DMS79 treated with DMSO at 0.1 percent for 48 hours (cell line): ENCODE results near the gene UNC79.

Experiments used
- DNase-seq: peaks from one replicate; lab custom pipeline; 2025; lab: John Stamatoyannopoulos, UW

UNC79 gene

GRCh38 chr14:93663317-93663716, 232.6 kb downstream of the UNC79 start:
- DNase-seq, result no peak

- no peak for DNase-seq
These were observed 234.4 kb downstream of the UNC79 start for GRCh38 chr14:93665169-93665568.

GRCh38 chr14:93669632-93670031, 238.9 kb downstream of the UNC79 start:
- no peak for DNase-seq

- DNase-seq, result no peak
These were observed 243.6 kb downstream of the UNC79 start for GRCh38 chr14:93674343-93674742.

GRCh38 chr14:93675651-93676050, 244.9 kb downstream of the UNC79 start:
- no peak for DNase-seq

GRCh38 chr14:93676416-93676958, 245.7 kb downstream of the UNC79 start:
- DNase-seq, result peak; percentile 69

GRCh38 chr14:93682459-93682858, 251.7 kb downstream of the UNC79 start:
- no peak for DNase-seq

- DNase-seq, result no peak
These were observed 252.5 kb downstream of the UNC79 start for GRCh38 chr14:93683226-93683625.

GRCh38 chr14:93685121-93685895, 254.6 kb downstream of the UNC79 start:
- DNase-seq, result no peak

GRCh38 chr14:93686268-93686667, 255.5 kb downstream of the UNC79 start:
- DNase-seq, result peak; percentile 27

- DNase-seq, result peak; percentile 57
These were observed 257.5 kb downstream of the UNC79 start for GRCh38 chr14:93688239-93688666.

GRCh38 chr14:93688820-93689219, 258.1 kb downstream of the UNC79 start:
- DNase-seq, result peak; percentile 62

- DNase-seq, result no peak
These were observed 259.4 kb downstream of the UNC79 start for GRCh38 chr14:93690146-93690545.

GRCh38 chr14:93691042-93691780, 260.5 kb downstream of the UNC79 start:
- DNase-seq, result no peak

GRCh38 chr14:93693914-93694313, 263.2 kb downstream of the UNC79 start:
- DNase-seq, result no peak

- no peak for DNase-seq
These were observed 270.2 kb downstream of the UNC79 start for GRCh38 chr14:93700928-93701327.

- DNase-seq, result no peak
These were observed 270.8 kb downstream of the UNC79 start for GRCh38 chr14:93701562-93701961.

- DNase-seq, result no peak
These were observed 272.2 kb downstream of the UNC79 start for GRCh38 chr14:93702946-93703345.

- no peak for DNase-seq
These were observed 273.2 kb downstream of the UNC79 start for GRCh38 chr14:93703941-93704340.

GRCh38 chr14:93705513-93706156, 274.9 kb downstream of the UNC79 start:
- peak; percentile 28 for DNase-seq

GRCh38 chr14:93706360-93706955, 275.7 kb downstream of the UNC79 start:
- DNase-seq, result peak; percentile 93

- DNase-seq, result peak; percentile 83
These were observed 276.7 kb downstream of the UNC79 start for GRCh38 chr14:93707475-93707874.
